ENCODE results near the gene TMEM18.
A peak's percentile ranks its signal among the peaks of the same experiment; 100 is the strongest.
"Not testable (repeated sequence)": the region's sequence is repeated elsewhere in the genome, so short reads cannot be mapped to it uniquely, and the experiment has no call there.

Gene TMEM18

GRCh38 chr2:692767-693166, 15.6 kb upstream of the TMEM18 start:
- DNase-seq, result no peak

GRCh38 chr2:691821-692761, 14.9 kb upstream of the TMEM18 start:
- no peak for DNase-seq

- DNase-seq, result no peak
Measured at GRCh38 chr2:690799-691198, 13.6 kb upstream of the TMEM18 start.

GRCh38 chr2:689877-690510, 12.8 kb upstream of the TMEM18 start:
- no peak for DNase-seq

GRCh38 chr2:689237-689636, 12.0 kb upstream of the TMEM18 start:
- DNase-seq, result no peak

- no peak for DNase-seq
Measured at GRCh38 chr2:688504-689076, 11.4 kb upstream of the TMEM18 start.

- no peak for DNase-seq
Measured at GRCh38 chr2:685421-685820, 8.2 kb upstream of the TMEM18 start.

GRCh38 chr2:684913-685312, 7.7 kb upstream of the TMEM18 start:
- DNase-seq, result not testable (repeated sequence)

- no peak for DNase-seq
Measured at GRCh38 chr2:682226-682625, 5.0 kb upstream of the TMEM18 start.

- DNase-seq, result no peak
Measured at GRCh38 chr2:681312-681711, 4.1 kb upstream of the TMEM18 start.

GRCh38 chr2:680496-680895, 3.3 kb upstream of the TMEM18 start:
- no peak for DNase-seq

GRCh38 chr2:678964-679363, 1.8 kb upstream of the TMEM18 start:
- DNase-seq, result no peak

- DNase-seq, result no peak
Measured at GRCh38 chr2:677959-678550, 849 bp upstream of the TMEM18 start.

GRCh38 chr2:676647-677055, 555 bp downstream of the TMEM18 start:
- DNase-seq, result peak; percentile 90

GRCh38 chr2:675982-676646, 1.1 kb downstream of the TMEM18 start:
- no peak for DNase-seq

- no peak for DNase-seq
Measured at GRCh38 chr2:675460-675859, 1.7 kb downstream of the TMEM18 start.

GRCh38 chr2:675051-675450, 2.2 kb downstream of the TMEM18 start:
- no peak for DNase-seq

- no peak for DNase-seq
Measured at GRCh38 chr2:674321-674985, 2.8 kb downstream of the TMEM18 start.

GRCh38 chr2:673615-674320, 3.4 kb downstream of the TMEM18 start:
- no peak for DNase-seq

- no peak for DNase-seq
Measured at GRCh38 chr2:673016-673415, 4.2 kb downstream of the TMEM18 start.

- no peak for DNase-seq
Measured at GRCh38 chr2:672606-672905, 4.7 kb downstream of the TMEM18 start.

Data from NCI-H1105 (cell line).